ENCODE measurements around the gene TOR3A.
"Not testable (repeated sequence)": the region's sequence is repeated elsewhere in the genome, so short reads cannot be mapped to it uniquely, and the experiment has no call there.

Gene TOR3A

GRCh38 chr1:179108644-179109043, 26.8 kb downstream of the TOR3A start:
- DNase-seq = no peak

GRCh38 chr1:179115181-179115580, 33.3 kb downstream of the TOR3A start:
- no peak for DNase-seq

GRCh38 chr1:179119513-179119912, 37.6 kb downstream of the TOR3A start:
- DNase-seq = no peak

GRCh38 chr1:179120736-179121135, 38.9 kb downstream of the TOR3A start:
- no peak for DNase-seq

- peak; percentile 19 for DNase-seq
Measured at GRCh38 chr1:179121159-179121938, 39.5 kb downstream of the TOR3A start.

- DNase-seq = no peak
Measured at GRCh38 chr1:179124873-179125272, 43.0 kb downstream of the TOR3A start.

GRCh38 chr1:179126338-179127060, 44.6 kb downstream of the TOR3A start:
- no peak for DNase-seq

- DNase-seq = no peak
Measured at GRCh38 chr1:179127163-179127895, 45.5 kb downstream of the TOR3A start.

- no peak for DNase-seq
Measured at GRCh38 chr1:179128520-179128919, 46.6 kb downstream of the TOR3A start.

- no peak for DNase-seq
Measured at GRCh38 chr1:179129702-179130473, 48.0 kb downstream of the TOR3A start.

- DNase-seq = not testable (repeated sequence)
Measured at GRCh38 chr1:179135168-179135567, 53.3 kb downstream of the TOR3A start.

GRCh38 chr1:179135707-179136106, 53.8 kb downstream of the TOR3A start:
- not testable (repeated sequence) for DNase-seq

- no peak for DNase-seq
Measured at GRCh38 chr1:179137617-179138255, 55.9 kb downstream of the TOR3A start.

GRCh38 chr1:179138755-179139154, 56.9 kb downstream of the TOR3A start:
- DNase-seq = not testable (repeated sequence)

- no peak for DNase-seq
Measured at GRCh38 chr1:179141592-179142251, 59.9 kb downstream of the TOR3A start.

GRCh38 chr1:179142889-179143299, 61.0 kb downstream of the TOR3A start:
- DNase-seq = no peak

GRCh38 chr1:179143322-179143721, 61.5 kb downstream of the TOR3A start:
- no peak for DNase-seq

- DNase-seq = no peak
Measured at GRCh38 chr1:179144626-179145025, 62.8 kb downstream of the TOR3A start.

- no peak for DNase-seq
Measured at GRCh38 chr1:179145521-179145920, 63.7 kb downstream of the TOR3A start.

Data from T-helper 9 cell (primary cell).